ENCODE data around the gene PDE7B.

DNA sequence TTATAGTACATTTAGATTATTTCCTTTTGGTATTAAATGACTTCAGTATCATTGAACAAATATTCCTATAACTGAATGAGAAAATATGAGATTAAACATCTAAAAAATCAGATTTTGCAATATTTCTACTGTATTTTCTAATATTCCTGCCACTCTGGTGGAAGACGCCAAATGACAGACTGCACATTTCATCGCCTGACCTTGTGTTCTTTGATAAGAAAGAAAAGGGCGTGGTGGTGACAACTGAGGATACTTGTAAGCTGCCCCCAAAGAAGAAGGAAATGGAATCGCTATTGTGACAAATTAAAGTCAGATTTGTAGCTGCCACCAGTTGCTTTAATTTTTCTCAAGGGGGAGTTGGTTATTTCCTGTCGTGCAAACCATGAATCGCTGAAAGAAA is 267.3 kb downstream of the PDE7B start:
- TF ChIP-seq, protein P1, sequence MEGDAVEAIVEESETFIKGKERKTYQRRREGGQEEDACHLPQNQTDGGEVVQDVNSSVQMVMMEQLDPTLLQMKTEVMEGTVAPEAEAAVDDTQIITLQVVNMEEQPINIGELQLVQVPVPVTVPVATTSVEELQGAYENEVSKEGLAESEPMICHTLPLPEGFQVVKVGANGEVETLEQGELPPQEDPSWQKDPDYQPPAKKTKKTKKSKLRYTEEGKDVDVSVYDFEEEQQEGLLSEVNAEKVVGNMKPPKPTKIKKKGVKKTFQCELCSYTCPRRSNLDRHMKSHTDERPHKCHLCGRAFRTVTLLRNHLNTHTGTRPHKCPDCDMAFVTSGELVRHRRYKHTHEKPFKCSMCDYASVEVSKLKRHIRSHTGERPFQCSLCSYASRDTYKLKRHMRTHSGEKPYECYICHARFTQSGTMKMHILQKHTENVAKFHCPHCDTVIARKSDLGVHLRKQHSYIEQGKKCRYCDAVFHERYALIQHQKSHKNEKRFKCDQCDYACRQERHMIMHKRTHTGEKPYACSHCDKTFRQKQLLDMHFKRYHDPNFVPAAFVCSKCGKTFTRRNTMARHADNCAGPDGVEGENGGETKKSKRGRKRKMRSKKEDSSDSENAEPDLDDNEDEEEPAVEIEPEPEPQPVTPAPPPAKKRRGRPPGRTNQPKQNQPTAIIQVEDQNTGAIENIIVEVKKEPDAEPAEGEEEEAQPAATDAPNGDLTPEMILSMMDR (IDR thresholded peaks at IDR 0.05; ENCODE audit: low read length) = no peak
- TF ChIP-seq EZH2 (optimal IDR thresholded peaks at IDR 0.05; ENCODE audit: low read depth, low read length) = no peak

Data from MM.1S (cell line).